IPS-18c (cell line): ENCODE data around the gene LRP5.

Source experiments
- H3K4me3 ChIP-seq: 2 replicates; pipeline ENCODE4 v1.7.0; 2013; ENCODE audit warnings: low read depth, mild to moderate bottlenecking, low read length, moderate library complexity; ENCODE audit not compliant: insufficient read depth
- H3K9me3 ChIP-seq: one replicate; pipeline ENCODE4 v1.6.1; 2013; ENCODE audit warnings: mild to moderate bottlenecking, low read length, moderate library complexity; ENCODE audit not compliant: control insufficient read depth, insufficient read depth

LRP5 gene

GRCh38 chr11:68406324-68407313, 94.2 kb downstream of the LRP5 start:
- no peaks in the 10 kb centered on the region for H3K9me3 ChIP-seq
- no peak overlapping the region for H3K4me3 ChIP-seq

- Histone ChIP-seq H3K4me3 (no peak overlapping the region), H3K9me3 (no peaks in the 10 kb centered on the region)
Measured at GRCh38 chr11:68408512-68408911, 96.1 kb downstream of the LRP5 start.

- Histone ChIP-seq H3K4me3 (no peak overlapping the region), H3K9me3 (no peaks in the 10 kb centered on the region)
Measured at GRCh38 chr11:68409748-68410344, 97.5 kb downstream of the LRP5 start.

GRCh38 chr11:68411501-68411991, 99.2 kb downstream of the LRP5 start:
- Histone ChIP-seq H3K4me3 (no peak overlapping the region), H3K9me3 (no peaks in the 10 kb centered on the region)

GRCh38 chr11:68412593-68413475, 100.4 kb downstream of the LRP5 start:
- Histone ChIP-seq H3K9me3 (no peaks in the 10 kb centered on the region), H3K4me3 (no peak overlapping the region)

GRCh38 chr11:68413591-68413999, 101.2 kb downstream of the LRP5 start:
- no peaks in the 10 kb centered on the region for H3K9me3 ChIP-seq
- H3K4me3 ChIP-seq = no peak overlapping the region

GRCh38 chr11:68414496-68415221, 102.3 kb downstream of the LRP5 start:
- Histone ChIP-seq H3K4me3 (no peak overlapping the region), H3K9me3 (no peaks in the 10 kb centered on the region)

GRCh38 chr11:68416070-68416578, 103.7 kb downstream of the LRP5 start:
- H3K9me3 ChIP-seq = no peaks in the 10 kb centered on the region
- no peak overlapping the region for H3K4me3 ChIP-seq

GRCh38 chr11:68418648-68419047, 106.3 kb downstream of the LRP5 start:
- Histone ChIP-seq H3K9me3 (no peaks in the 10 kb centered on the region), H3K4me3 (no peak overlapping the region)

- H3K4me3 ChIP-seq = no peak overlapping the region
- no peaks in the 10 kb centered on the region for H3K9me3 ChIP-seq
Measured at GRCh38 chr11:68420171-68420570, 107.8 kb downstream of the LRP5 start.

- H3K4me3 ChIP-seq = no peak overlapping the region
- H3K9me3 ChIP-seq = no peaks in the 10 kb centered on the region
Measured at GRCh38 chr11:68423481-68423880, 111.1 kb downstream of the LRP5 start.

- H3K9me3 ChIP-seq = no peaks in the 10 kb centered on the region
- H3K4me3 ChIP-seq = no peak overlapping the region
Measured at GRCh38 chr11:68424101-68424632, 111.8 kb downstream of the LRP5 start.

- no peak overlapping the region for H3K4me3 ChIP-seq
- H3K9me3 ChIP-seq = no peaks in the 10 kb centered on the region
Measured at GRCh38 chr11:68424981-68425865, 112.8 kb downstream of the LRP5 start.

- Histone ChIP-seq H3K4me3 (no peak overlapping the region), H3K9me3 (no peaks in the 10 kb centered on the region)
Measured at GRCh38 chr11:68425866-68426380, 113.5 kb downstream of the LRP5 start.

GRCh38 chr11:68429661-68430060, 117.3 kb downstream of the LRP5 start:
- Histone ChIP-seq H3K4me3 (no peak overlapping the region), H3K9me3 (peaks cover 1% of the 10 kb centered on the region)
